H1 (cell line): ENCODE results near the gene SLC2A5.

Experiments used
- CBX5 ChIP-seq: fragments of 300-800, 300-1000 bp; sonication (generic); IDR thresholded peaks from 2 replicates; pipeline ENCODE4 v1.7.1; 2016; ENCODE audit warnings: antibody characterized with exemption, low read length, low read depth
- CHD1 ChIP-seq: IDR thresholded peaks from 2 replicates; pipeline ENCODE4 v1.6.1; 2012; ENCODE audit warnings: low read depth, low read length, improper control_type of control experiment
- EGR1 ChIP-seq: IDR thresholded peaks from 2 replicates; pipeline ENCODE4 v1.6.1; 2011; ENCODE audit warnings: low read depth, low read length, borderline replicate concordance
- EZH2 ChIP-seq: fragments of 200-600 bp; sonication (generic); IDR thresholded peaks from 2 replicates; pipeline ENCODE4 v1.7.1; 2012; ENCODE audit warnings: low read depth, mild to moderate bottlenecking, moderate library complexity, low read length, inconsistent platforms; ENCODE audit not compliant: severe bottlenecking
- JUN ChIP-seq: IDR thresholded peaks from 2 replicates; pipeline ENCODE4 v1.6.1; 2011; ENCODE audit warnings: low read depth, mild to moderate bottlenecking, improper control_type of control experiment, low read length
- JUND ChIP-seq: IDR thresholded peaks from 2 replicates; pipeline ENCODE4 v1.6.1; 2011; ENCODE audit warnings: mild to moderate bottlenecking, improper control_type of control experiment, low read length
- NANOG ChIP-seq: IDR thresholded peaks from 2 replicates; pipeline ENCODE4 v1.6.1; 2011; ENCODE audit warnings: low read length, low read depth, mild to moderate bottlenecking, inconsistent platforms; ENCODE audit not compliant: insufficient read depth, poor library complexity, severe bottlenecking
- NRF1 ChIP-seq: IDR thresholded peaks from 2 replicates; pipeline ENCODE4 v1.6.1; 2011; ENCODE audit warnings: mild to moderate bottlenecking, low read depth, low read length, improper control_type of control experiment
- POLR2A ChIP-seq, 2 experiments: IDR thresholded peaks; 1 replicate in 1 of 2; 2 replicates in 1 of 2; pipeline ENCODE4 v1.6.1; 2011; ENCODE audit warnings: low read depth in 2 of 2, low read length in 2 of 2, mild to moderate bottlenecking in 2 of 2; ENCODE audit errors: control extremely low read depth in 1 of 2
- POLR2AphosphoS5 ChIP-seq: IDR thresholded peaks from 2 replicates; pipeline ENCODE4 v1.6.1; 2011; ENCODE audit warnings: low read depth, low read length
- TEAD4 ChIP-seq: IDR thresholded peaks from 2 replicates; pipeline ENCODE4 v1.6.1; 2012; ENCODE audit warnings: low read depth, low read length, inconsistent platforms, mixed read lengths
- TF ChIP-seq, protein P1 (sequence below), 3 experiments: IDR thresholded peaks; 1 replicate in 2 of 3; 2 replicates in 1 of 3; pipeline versions ENCODE4 v1.5.1 to v1.6.1; 2011; ENCODE audit warnings: low read length in 3 of 3, mild to moderate bottlenecking in 3 of 3, inconsistent platforms in 2 of 3, low read depth in 1 of 3, moderate library complexity in 1 of 3; ENCODE audit not compliant: insufficient read depth in 1 of 3; ENCODE audit errors: control extremely low read depth in 1 of 3
- TF ChIP-seq, protein P2 (sequence below): IDR thresholded peaks from 2 replicates; pipeline ENCODE4 v1.6.1; 2012; ENCODE audit warnings: low read length, inconsistent platforms
- TF ChIP-seq, protein P3 (sequence below): IDR thresholded peaks from 2 replicates; pipeline ENCODE4 v1.6.1; 2011; ENCODE audit warnings: low read length, improper control_type of control experiment

DNA sequence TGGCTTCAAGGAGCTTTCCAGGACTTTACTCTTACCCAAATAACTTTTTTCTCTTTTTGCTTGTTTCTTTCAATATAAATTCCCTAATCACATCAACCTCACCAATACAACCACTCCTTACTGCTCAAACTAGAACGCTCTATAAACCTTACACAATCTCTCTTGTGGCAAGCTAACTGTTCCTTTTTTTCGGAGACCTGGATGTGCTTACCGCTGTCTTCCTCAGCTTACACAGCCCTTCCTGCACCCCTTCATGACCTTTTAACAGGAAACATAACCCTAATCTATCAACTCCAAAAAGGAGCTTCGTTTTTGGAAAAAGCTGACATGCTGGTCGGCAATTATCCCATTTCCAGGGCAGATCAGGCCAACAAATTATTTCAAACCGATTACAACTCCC lies 24.1 kb upstream of the SLC2A5 start:
- TF ChIP-seq NANOG (no peak), POLR2A (IDR thresholded peaks at IDR 0.05; ENCODE audit: control extremely low read depth in 1 of 2, low read depth in 2 of 2, low read length in 2 of 2) (no peak), CHD1 (no peak), TEAD4 (no peak), EGR1 (no peak), POLR2AphosphoS5 (no peak), NRF1 (no peak), JUN (no peak), CBX5 (no peak), EZH2 (no peak), JUND (no peak)
- TF ChIP-seq, protein P1, sequence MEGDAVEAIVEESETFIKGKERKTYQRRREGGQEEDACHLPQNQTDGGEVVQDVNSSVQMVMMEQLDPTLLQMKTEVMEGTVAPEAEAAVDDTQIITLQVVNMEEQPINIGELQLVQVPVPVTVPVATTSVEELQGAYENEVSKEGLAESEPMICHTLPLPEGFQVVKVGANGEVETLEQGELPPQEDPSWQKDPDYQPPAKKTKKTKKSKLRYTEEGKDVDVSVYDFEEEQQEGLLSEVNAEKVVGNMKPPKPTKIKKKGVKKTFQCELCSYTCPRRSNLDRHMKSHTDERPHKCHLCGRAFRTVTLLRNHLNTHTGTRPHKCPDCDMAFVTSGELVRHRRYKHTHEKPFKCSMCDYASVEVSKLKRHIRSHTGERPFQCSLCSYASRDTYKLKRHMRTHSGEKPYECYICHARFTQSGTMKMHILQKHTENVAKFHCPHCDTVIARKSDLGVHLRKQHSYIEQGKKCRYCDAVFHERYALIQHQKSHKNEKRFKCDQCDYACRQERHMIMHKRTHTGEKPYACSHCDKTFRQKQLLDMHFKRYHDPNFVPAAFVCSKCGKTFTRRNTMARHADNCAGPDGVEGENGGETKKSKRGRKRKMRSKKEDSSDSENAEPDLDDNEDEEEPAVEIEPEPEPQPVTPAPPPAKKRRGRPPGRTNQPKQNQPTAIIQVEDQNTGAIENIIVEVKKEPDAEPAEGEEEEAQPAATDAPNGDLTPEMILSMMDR (IDR thresholded peaks at IDR 0.05; ENCODE audit: control extremely low read depth in 1 of 3, insufficient read depth in 1 of 3, low read depth in 1 of 3, low read length in 3 of 3): no peak
- TF ChIP-seq, protein P2, sequence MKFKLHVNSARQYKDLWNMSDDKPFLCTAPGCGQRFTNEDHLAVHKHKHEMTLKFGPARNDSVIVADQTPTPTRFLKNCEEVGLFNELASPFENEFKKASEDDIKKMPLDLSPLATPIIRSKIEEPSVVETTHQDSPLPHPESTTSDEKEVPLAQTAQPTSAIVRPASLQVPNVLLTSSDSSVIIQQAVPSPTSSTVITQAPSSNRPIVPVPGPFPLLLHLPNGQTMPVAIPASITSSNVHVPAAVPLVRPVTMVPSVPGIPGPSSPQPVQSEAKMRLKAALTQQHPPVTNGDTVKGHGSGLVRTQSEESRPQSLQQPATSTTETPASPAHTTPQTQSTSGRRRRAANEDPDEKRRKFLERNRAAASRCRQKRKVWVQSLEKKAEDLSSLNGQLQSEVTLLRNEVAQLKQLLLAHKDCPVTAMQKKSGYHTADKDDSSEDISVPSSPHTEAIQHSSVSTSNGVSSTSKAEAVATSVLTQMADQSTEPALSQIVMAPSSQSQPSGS: no peak
- TF ChIP-seq, protein P3, sequence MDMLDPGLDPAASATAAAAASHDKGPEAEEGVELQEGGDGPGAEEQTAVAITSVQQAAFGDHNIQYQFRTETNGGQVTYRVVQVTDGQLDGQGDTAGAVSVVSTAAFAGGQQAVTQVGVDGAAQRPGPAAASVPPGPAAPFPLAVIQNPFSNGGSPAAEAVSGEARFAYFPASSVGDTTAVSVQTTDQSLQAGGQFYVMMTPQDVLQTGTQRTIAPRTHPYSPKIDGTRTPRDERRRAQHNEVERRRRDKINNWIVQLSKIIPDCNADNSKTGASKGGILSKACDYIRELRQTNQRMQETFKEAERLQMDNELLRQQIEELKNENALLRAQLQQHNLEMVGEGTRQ: no peak
